ENCODE results near the gene AKR1D1. TPM values are rescaled to one million over a fixed set of nuclear protein-coding genes. Genes with fewer than 3 reads are reported as not detected.
"Not testable (repeated sequence)": the region's sequence is repeated elsewhere in the genome, so short reads cannot be mapped to it uniquely, and the experiment has no call there.

AKR1D1 gene
- total RNA-seq, 1 donor from 2014 or later, result not detected

- intact Hi-C loops (cut with DNase I), result no loop called here
- DNase-seq (ENCODE audit: low spot score) (no peak), ATAC-seq (no peak)
Observed at GRCh38 chr7:138067774-138068173, 8.5 kb upstream of the AKR1D1 start.

- DNase-seq (ENCODE audit: low spot score) (no peak), ATAC-seq (no peak)
- intact Hi-C loops (cut with DNase I), result no loop called here
Observed at GRCh38 chr7:138070908-138071307, 5.4 kb upstream of the AKR1D1 start.

- ATAC-seq, result no peak
- intact Hi-C loops (cut with DNase I), result no loop called here
- DNase-seq (ENCODE audit: low spot score), result no peak
Observed at GRCh38 chr7:138072726-138073125, 3.5 kb upstream of the AKR1D1 start.

- no peak for ATAC-seq
- intact Hi-C loops (cut with DNase I), result no loop called here
- no peak for DNase-seq (ENCODE audit: low spot score)
Observed at GRCh38 chr7:138074121-138074520, 2.1 kb upstream of the AKR1D1 start.

GRCh38 chr7:138074540-138074939 is 1.7 kb upstream of the AKR1D1 start:
- ATAC-seq (no peak), DNase-seq (ENCODE audit: low spot score) (no peak)
- intact Hi-C loops (cut with DNase I), result no loop called here

GRCh38 chr7:138075350-138075749 is 909 bp upstream of the AKR1D1 start:
- ATAC-seq, result no peak
- no peak for DNase-seq (ENCODE audit: low spot score)
- intact Hi-C loops (cut with DNase I), result no loop called here

GRCh38 chr7:138075786-138076185 is 473 bp upstream of the AKR1D1 start:
- DNase-seq (ENCODE audit: low spot score); ATAC-seq; intact Hi-C loops (cut with DNase I): not testable (repeated sequence)

- no peak for DNase-seq (ENCODE audit: low spot score)
- ATAC-seq, result no peak
- intact Hi-C loops (cut with DNase I), result no loop called here
Observed at GRCh38 chr7:138077809-138078208, 1.6 kb downstream of the AKR1D1 start.

- intact Hi-C loops (cut with DNase I), result no loop called here
- no peak for ATAC-seq
Observed at GRCh38 chr7:138079137-138079536, 2.9 kb downstream of the AKR1D1 start.

GRCh38 chr7:138081868-138082267 is 5.6 kb downstream of the AKR1D1 start:
- DNase-seq (ENCODE audit: low spot score), result no peak
- intact Hi-C loops (cut with DNase I), result no loop called here
- ATAC-seq, result no peak

More at GRCh38 chr7:138079137-138079536, 2.9 kb downstream of the AKR1D1 start:
- DNase-seq (ENCODE audit: low spot score), result no peak

- intact Hi-C loops (cut with DNase I), result no loop called here
- no peak for DNase-seq (ENCODE audit: low spot score)
- ATAC-seq, result no peak
Observed at GRCh38 chr7:138083859-138084258, 7.6 kb downstream of the AKR1D1 start.

- ATAC-seq (no peak), DNase-seq (ENCODE audit: low spot score) (no peak)
- intact Hi-C loops (cut with DNase I), result no loop called here
Observed at GRCh38 chr7:138086563-138087270, 10.5 kb downstream of the AKR1D1 start.

- ATAC-seq, result no peak
- no peak for DNase-seq (ENCODE audit: low spot score)
- intact Hi-C loops (cut with DNase I), result no loop called here
Observed at GRCh38 chr7:138089080-138089901, 13.0 kb downstream of the AKR1D1 start.

GRCh38 chr7:138091032-138091431 is 14.8 kb downstream of the AKR1D1 start:
- DNase-seq (ENCODE audit: low spot score) (no peak), ATAC-seq (no peak)
- intact Hi-C loops (cut with DNase I), result no loop called here

- intact Hi-C loops (cut with DNase I); ATAC-seq; DNase-seq (ENCODE audit: low spot score): not testable (repeated sequence)
Observed at GRCh38 chr7:138091840-138092239, 15.6 kb downstream of the AKR1D1 start.

- ATAC-seq (no peak), DNase-seq (ENCODE audit: low spot score) (no peak)
Observed at GRCh38 chr7:138092486-138093028, 16.3 kb downstream of the AKR1D1 start.

GRCh38 chr7:138095972-138096935 is 20.0 kb downstream of the AKR1D1 start:
- DNase-seq (ENCODE audit: low spot score), result no peak
- no peak for ATAC-seq
- intact Hi-C loops (cut with DNase I), result no loop called here

More at GRCh38 chr7:138092486-138093028, 16.3 kb downstream of the AKR1D1 start:
- intact Hi-C loops (cut with DNase I), result no loop called here

- DNase-seq (ENCODE audit: low spot score) (no peak), ATAC-seq (no peak)
- intact Hi-C loops (cut with DNase I), result no loop called here
Observed at GRCh38 chr7:138097064-138097741, 20.9 kb downstream of the AKR1D1 start.
